ENCODE measurements around the gene CRTC1.

The CRTC1 gene

DNA sequence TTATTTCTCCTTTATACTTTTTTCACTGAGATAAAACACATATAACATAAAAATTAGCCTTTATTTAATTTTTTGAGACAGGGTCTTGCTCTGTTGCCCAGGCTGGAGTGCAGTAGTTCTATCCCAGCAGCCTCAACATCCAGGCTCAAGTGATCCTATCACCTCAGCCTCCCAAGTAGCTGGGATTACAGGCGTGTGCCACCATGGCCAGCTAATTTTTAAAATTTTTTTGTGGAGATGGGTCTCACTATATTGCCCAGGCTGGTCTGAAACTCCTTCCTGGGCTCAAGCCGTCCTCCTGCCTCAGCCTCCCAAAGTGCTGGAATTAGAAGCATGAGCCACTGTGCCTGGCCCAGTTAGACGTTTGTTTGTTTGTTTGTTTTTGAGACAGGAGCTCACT is 28.4 kb downstream of the CRTC1 start:
- TF ChIP-seq CTCF (IDR thresholded peaks at IDR 0.05; ENCODE audit: borderline replicate concordance, insufficient read depth, low read depth, low read length): no peak
- no peak overlapping the region for H3K4me3 ChIP-seq (ENCODE audit: low read depth, low read length)

DNA sequence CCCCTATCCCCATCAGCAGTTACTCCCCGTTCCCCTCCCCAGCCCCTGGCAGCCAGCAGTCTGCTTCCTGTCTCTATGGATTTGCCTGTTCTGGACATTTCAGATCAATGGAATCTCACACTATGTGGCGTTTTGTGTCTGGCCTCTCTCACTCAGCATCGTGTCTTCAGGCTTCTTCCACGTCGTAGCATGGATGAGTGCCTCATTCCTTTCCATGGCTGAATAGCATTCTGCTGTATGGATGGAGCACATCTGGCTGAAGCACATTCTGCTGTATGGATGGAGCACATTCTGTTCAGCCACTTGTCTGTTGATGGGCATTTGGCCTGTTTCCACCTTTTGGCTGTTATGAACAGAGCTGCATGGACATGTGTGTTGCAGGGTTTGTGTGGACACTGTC is 29.5 kb downstream of the CRTC1 start:
- H3K4me3 ChIP-seq (ENCODE audit: low read depth, low read length): no peak overlapping the region
- TF ChIP-seq CTCF (IDR thresholded peaks at IDR 0.05; ENCODE audit: borderline replicate concordance, insufficient read depth, low read depth, low read length): no peak

DNA sequence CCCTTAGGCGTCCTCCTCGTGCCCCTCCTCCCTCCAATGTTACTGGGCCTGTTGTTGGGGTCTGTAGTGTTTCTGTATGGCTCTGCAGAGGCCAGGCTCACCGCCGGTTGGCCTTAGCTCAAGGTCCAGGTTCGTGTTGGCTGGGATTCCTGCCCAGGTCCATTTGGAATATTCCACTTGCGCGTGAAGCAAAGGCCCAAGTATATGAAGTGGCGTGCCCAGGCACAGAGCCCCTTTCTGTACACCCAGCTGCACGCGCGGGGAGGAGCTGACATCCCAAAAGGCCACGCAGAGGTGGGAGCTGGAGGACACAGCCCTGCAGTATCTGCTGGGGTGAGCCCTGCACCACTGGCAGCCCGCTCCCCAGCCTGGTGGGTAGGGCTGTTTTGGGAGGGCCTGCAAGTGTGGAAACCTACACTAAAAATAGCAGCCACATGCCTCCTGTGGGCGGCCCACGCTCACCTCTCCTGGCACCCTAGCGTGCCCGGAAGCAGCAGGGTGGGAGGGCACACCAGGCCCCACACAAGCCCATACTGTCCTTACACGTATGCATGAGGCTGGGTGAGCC is 30.2 kb downstream of the CRTC1 start:
- TF ChIP-seq CTCF (IDR thresholded peaks at IDR 0.05; ENCODE audit: borderline replicate concordance, insufficient read depth, low read depth, low read length): no peak
- H3K4me3 ChIP-seq (ENCODE audit: low read depth, low read length): no peak overlapping the region

GRCh38 chr19:18715416-18715815 is 31.9 kb downstream of the CRTC1 start:
- no peak for TF ChIP-seq CTCF (IDR thresholded peaks at IDR 0.05; ENCODE audit: borderline replicate concordance, insufficient read depth, low read depth, low read length)
- no peak overlapping the region for H3K4me3 ChIP-seq (ENCODE audit: low read depth, low read length)

DNA sequence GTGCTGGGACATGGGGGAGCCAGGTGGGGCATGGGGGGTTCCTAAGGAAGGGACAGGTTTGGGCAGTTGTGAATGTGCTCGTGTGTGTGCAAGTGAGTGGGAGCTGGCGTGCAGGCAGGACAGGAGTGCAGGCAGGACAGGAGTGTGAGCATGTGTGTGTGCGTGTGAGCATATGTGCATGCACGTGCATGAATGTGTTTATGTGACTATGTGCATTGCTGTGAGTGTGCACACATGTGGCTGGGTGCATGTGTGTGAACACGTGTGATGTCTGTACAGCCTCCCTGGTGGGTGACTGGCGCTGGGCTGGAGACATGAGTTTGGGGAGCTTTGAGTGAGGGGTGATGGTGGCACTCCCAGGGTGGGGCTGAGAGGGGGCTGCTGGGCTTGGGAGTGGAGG is 33.4 kb downstream of the CRTC1 start:
- no peak for TF ChIP-seq CTCF (IDR thresholded peaks at IDR 0.05; ENCODE audit: borderline replicate concordance, insufficient read depth, low read depth, low read length)
- H3K4me3 ChIP-seq (ENCODE audit: low read depth, low read length): no peak overlapping the region

DNA sequence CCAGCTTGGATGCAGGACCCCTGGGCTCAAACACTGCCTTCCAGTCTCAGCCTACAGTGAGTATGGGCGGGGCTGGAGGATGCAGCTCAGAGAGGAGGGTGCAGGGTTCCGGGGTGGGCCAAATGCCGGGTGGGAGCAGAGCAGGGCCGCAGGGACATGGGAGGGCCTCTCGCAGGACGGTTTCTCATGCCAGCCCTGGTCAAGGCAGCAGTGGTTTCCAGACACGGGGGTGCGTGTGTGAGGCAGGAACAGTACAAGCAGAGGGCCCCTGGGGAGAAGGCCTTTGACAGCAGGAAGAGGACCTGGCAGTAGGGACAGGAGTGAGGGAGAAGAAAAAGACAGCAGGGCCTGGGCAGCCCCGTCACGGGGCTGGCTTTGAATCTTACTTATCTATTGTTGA is 34.1 kb downstream of the CRTC1 start:
- TF ChIP-seq CTCF (IDR thresholded peaks at IDR 0.05; ENCODE audit: borderline replicate concordance, insufficient read depth, low read depth, low read length): no peak
- H3K4me3 ChIP-seq (ENCODE audit: low read depth, low read length): no peak overlapping the region

- TF ChIP-seq CTCF (IDR thresholded peaks at IDR 0.05; ENCODE audit: borderline replicate concordance, insufficient read depth, low read depth, low read length): no peak
- H3K4me3 ChIP-seq (ENCODE audit: low read depth, low read length): no peak overlapping the region
Measured at GRCh38 chr19:18718015-18718526, 34.6 kb downstream of the CRTC1 start.
